GM19240 (cell line): Measurements from ENCODE around the gene GBP4.
"Not testable (repeated sequence)": the region's sequence is repeated elsewhere in the genome, so short reads cannot be mapped to it uniquely, and the experiment has no call there.

Experiments
- DNase-seq: peaks from one replicate; pipeline ENCODE4 v3.0.0; 2011; ENCODE audit warnings: low spot score; ENCODE audit not compliant: insufficient read length

GBP4 gene

GRCh38 chr1:89198491-89199072 lies at the start of gene GBP4:
Gene GBP4, minus strand, starts transcription at chr1:89198942. Its CDS starts 108 bp downstream, at chr1:89198834.
- DNase-seq, result peak; percentile 8

- DNase-seq, result no peak
Measured at GRCh38 chr1:89243046-89243445, 44.3 kb upstream of the GBP4 start.

- DNase-seq, result no peak
Measured at GRCh38 chr1:89221341-89221740, 22.6 kb upstream of the GBP4 start.

GRCh38 chr1:89219851-89220250 lies 21.1 kb upstream of the GBP4 start:
- not testable (repeated sequence) for DNase-seq

GRCh38 chr1:89218941-89219340 lies 20.2 kb upstream of the GBP4 start:
- not testable (repeated sequence) for DNase-seq

- DNase-seq, result no peak
Measured at GRCh38 chr1:89213347-89213746, 14.6 kb upstream of the GBP4 start.

GRCh38 chr1:89211035-89211634 lies 12.4 kb upstream of the GBP4 start:
- no peak for DNase-seq

- no peak for DNase-seq
Measured at GRCh38 chr1:89206373-89206772, 7.6 kb upstream of the GBP4 start.

GRCh38 chr1:89203166-89203565 lies 4.4 kb upstream of the GBP4 start:
- DNase-seq, result no peak

GRCh38 chr1:89201106-89201794 lies 2.5 kb upstream of the GBP4 start:
- no peak for DNase-seq

- DNase-seq, result no peak
Measured at GRCh38 chr1:89200663-89201062, 1.9 kb upstream of the GBP4 start.

GRCh38 chr1:89199525-89200031 lies 836 bp upstream of the GBP4 start:
- no peak for DNase-seq

GRCh38 chr1:89198081-89198480 lies 661 bp downstream of the GBP4 start:
- no peak for DNase-seq

GRCh38 chr1:89195476-89195875 lies 3.3 kb downstream of the GBP4 start:
- DNase-seq, result no peak

- DNase-seq, result no peak
Measured at GRCh38 chr1:89191314-89191713, 7.4 kb downstream of the GBP4 start.

- no peak for DNase-seq
Measured at GRCh38 chr1:89190017-89190416, 8.7 kb downstream of the GBP4 start.

- DNase-seq, result no peak
Measured at GRCh38 chr1:89179343-89179742, 19.4 kb downstream of the GBP4 start.

GRCh38 chr1:89176971-89177370 lies 21.8 kb downstream of the GBP4 start:
- no peak for DNase-seq

- DNase-seq, result no peak
Measured at GRCh38 chr1:89175601-89176256, 23.0 kb downstream of the GBP4 start, which contains the start of gene GBP7. Gene GBP7, minus strand, starts transcription at chr1:89176003. Its CDS starts 4,068 bp downstream, at chr1:89171935.

GRCh38 chr1:89174491-89174890 lies 24.3 kb downstream of the GBP4 start:
- DNase-seq, result no peak

GRCh38 chr1:89172468-89173143 lies 26.1 kb downstream of the GBP4 start:
- DNase-seq, result no peak
